ENCODE measurements around the gene ETV3L.

GRCh38 chr1:157081707-157082106 is 17.9 kb downstream of the ETV3L start:
- TF ChIP-seq, protein P1, sequence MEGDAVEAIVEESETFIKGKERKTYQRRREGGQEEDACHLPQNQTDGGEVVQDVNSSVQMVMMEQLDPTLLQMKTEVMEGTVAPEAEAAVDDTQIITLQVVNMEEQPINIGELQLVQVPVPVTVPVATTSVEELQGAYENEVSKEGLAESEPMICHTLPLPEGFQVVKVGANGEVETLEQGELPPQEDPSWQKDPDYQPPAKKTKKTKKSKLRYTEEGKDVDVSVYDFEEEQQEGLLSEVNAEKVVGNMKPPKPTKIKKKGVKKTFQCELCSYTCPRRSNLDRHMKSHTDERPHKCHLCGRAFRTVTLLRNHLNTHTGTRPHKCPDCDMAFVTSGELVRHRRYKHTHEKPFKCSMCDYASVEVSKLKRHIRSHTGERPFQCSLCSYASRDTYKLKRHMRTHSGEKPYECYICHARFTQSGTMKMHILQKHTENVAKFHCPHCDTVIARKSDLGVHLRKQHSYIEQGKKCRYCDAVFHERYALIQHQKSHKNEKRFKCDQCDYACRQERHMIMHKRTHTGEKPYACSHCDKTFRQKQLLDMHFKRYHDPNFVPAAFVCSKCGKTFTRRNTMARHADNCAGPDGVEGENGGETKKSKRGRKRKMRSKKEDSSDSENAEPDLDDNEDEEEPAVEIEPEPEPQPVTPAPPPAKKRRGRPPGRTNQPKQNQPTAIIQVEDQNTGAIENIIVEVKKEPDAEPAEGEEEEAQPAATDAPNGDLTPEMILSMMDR (conservative IDR thresholded peaks at IDR 0.05; ENCODE audit: low read depth in 2 of 2): no peak
- TF ChIP-seq EZH2 (IDR thresholded peaks at IDR 0.05; ENCODE audit: low read depth, unreplicated experiment) (no peak), JUNB (IDR thresholded peaks at IDR 0.05; ENCODE audit: unreplicated experiment) (no peak), POLR2AphosphoS5 (IDR thresholded peaks at IDR 0.05; ENCODE audit: low read depth) (no peak), EZH2phosphoT487 (IDR thresholded peaks at IDR 0.05; ENCODE audit: unreplicated experiment) (no peak), CREB1 (CRISPR knock-in tag; IDR thresholded peaks at IDR 0.05; ENCODE audit: low read depth) (no peak)
